ENCODE measurements around the gene ADGRL4.

- TF ChIP-seq POLR2AphosphoS5 (IDR thresholded peaks at IDR 0.05; ENCODE audit: low read depth, low read length) (no peak), TAF1 (IDR thresholded peaks at IDR 0.05; ENCODE audit: borderline replicate concordance, low read depth, low read length) (no peak), POLR2A (IDR thresholded peaks at IDR 0.05; ENCODE audit: low read depth, low read length) (no peak)
These were observed 9.7 kb downstream of the ADGRL4 start for GRCh38 chr1:78996791-78997190.
